Thoracic aorta (tissue), 2 donors: Measurements from ENCODE around the gene ZNFX1. TPM values are rescaled to one million over a fixed set of nuclear protein-coding genes. Genes with fewer than 3 reads are reported as not detected.

Source experiments
- ATAC-seq: fragments of 150-250 bp; one replicate; pipeline ENCODE4 v1.8.0; 2017; ENCODE audit warnings: low read depth; ENCODE audit not compliant: insufficient number of reproducible peaks, low FRiP score
- DNase-seq: peaks from one replicate; pipeline ENCODE4 v3.0.0-alpha.2; 2020; ENCODE audit warnings: low spot score
- H3K27ac ChIP-seq, 2 donors: fragments of 200-600 bp; sonication (generic); 1 replicate in 1 of 2; 2 replicates in 1 of 2; pipeline ENCODE4 v1.5.1; 2016; ENCODE audit warnings: mild to moderate bottlenecking in 2 of 2, moderate library complexity in 2 of 2
- H3K27me3 ChIP-seq: fragments of 200-600 bp; sonication (generic); replicated peaks from 2 replicates; pipeline ENCODE4 v1.6.0; 2016; ENCODE audit warnings: mild to moderate bottlenecking; ENCODE audit not compliant: insufficient read depth
- H3K36me3 ChIP-seq: fragments of 200-600 bp; sonication (generic); one replicate; pipeline ENCODE4 v1.5.1; 2016
- H3K4me1 ChIP-seq, 2 donors: fragments of 200-600 bp; sonication (generic); 1 replicate in 1 of 2; 2 replicates in 1 of 2; pipeline versions ENCODE4 v1.5.1 to v1.6.0; 2016; ENCODE audit warnings: low read depth in 2 of 2, mild to moderate bottlenecking in 1 of 2; ENCODE audit not compliant: control insufficient read depth in 1 of 2
- H3K4me3 ChIP-seq: fragments of 200-600 bp; sonication (generic); 2 replicates; pipeline ENCODE4 v1.5.1; 2016; ENCODE audit warnings: mild to moderate bottlenecking
- H3K9me3 ChIP-seq: fragments of 200-600 bp; sonication (generic); 2 replicates; pipeline ENCODE4 v1.5.1; 2016
- CTCF ChIP-seq: fragments of 200-600 bp; sonication (generic); IDR thresholded peaks from one replicate; pipeline ENCODE4 v1.5.1; 2019; ENCODE audit warnings: antibody characterized with exemption
- total RNA-seq, 2 donors: library from RNA; depleted of rRNA; stranded (reverse); fragments of >200 nt; gene quantifications; one replicate each; pipeline versions ENCODE4 v1.1.0 to v1.2.3, GENCODE V29; 2016

The ZNFX1 gene
- total RNA-seq, 2 donors from 2014 or later = 65.3 to 74.7 TPM

- peaks cover 0 to 15% of the 10 kb centered on the region in 2 donors for H3K4me1 ChIP-seq
- no peak overlapping the region for H3K4me3 ChIP-seq
- H3K9me3 ChIP-seq = peaks cover 15% of the 10 kb centered on the region
- H3K27me3 ChIP-seq = no peaks in the 10 kb centered on the region
- DNase-seq (no peak), ATAC-seq (no peak)
- H3K27ac ChIP-seq = no peak overlapping the region
- no peak for TF ChIP-seq CTCF
- H3K36me3 ChIP-seq = peaks cover 77% of the 10 kb centered on the region
Observed at GRCh38 chr20:49287555-49288249, 9.8 kb upstream of the ZNFX1 start.

GRCh38 chr20:49286689-49287551, 9.1 kb upstream of the ZNFX1 start:
- Histone ChIP-seq H3K4me3 (no peak overlapping the region), H3K9me3 (peaks cover 15% of the 10 kb centered on the region), H3K27me3 (no peaks in the 10 kb centered on the region), H3K27ac (no peak overlapping the region), H3K4me1 (peaks cover 0 to 22% of the 10 kb centered on the region in 2 donors), H3K36me3 (peaks cover 80% of the 10 kb centered on the region)
- TF ChIP-seq CTCF = no peak
- DNase-seq (no peak), ATAC-seq (no peak)

- H3K27ac ChIP-seq = no peak overlapping the region
- peaks cover 19% of the 10 kb centered on the region for H3K9me3 ChIP-seq
- DNase-seq = no peak
- no peaks in the 10 kb centered on the region for H3K27me3 ChIP-seq
- TF ChIP-seq CTCF = no peak
- peaks cover under 1 to 24% of the 10 kb centered on the region in 2 donors for H3K4me1 ChIP-seq
- H3K36me3 ChIP-seq = peaks cover 80% of the 10 kb centered on the region
- H3K4me3 ChIP-seq = no peak overlapping the region
- no peak for ATAC-seq
Observed at GRCh38 chr20:49285813-49286494, 8.1 kb upstream of the ZNFX1 start.

- Histone ChIP-seq H3K36me3 (peaks cover 81% of the 10 kb centered on the region), H3K9me3 (peaks cover 25% of the 10 kb centered on the region), H3K27ac (no peak overlapping the region), H3K4me1 (peaks cover 7 to 31% of the 10 kb centered on the region in 2 donors), H3K4me3 (no peak overlapping the region), H3K27me3 (no peaks in the 10 kb centered on the region)
- DNase-seq (no peak), ATAC-seq (no peak)
- no peak for TF ChIP-seq CTCF
Observed at GRCh38 chr20:49285233-49285668, 7.4 kb upstream of the ZNFX1 start.

- Histone ChIP-seq H3K9me3 (peaks cover 25% of the 10 kb centered on the region), H3K36me3 (peaks cover 78% of the 10 kb centered on the region), H3K27me3 (no peaks in the 10 kb centered on the region), H3K4me3 (no peak overlapping the region), H3K27ac (no peak overlapping the region), H3K4me1 (peaks cover 11 to 35% of the 10 kb centered on the region in 2 donors)
- TF ChIP-seq CTCF = no peak
- ATAC-seq (no peak), DNase-seq (no peak)
Observed at GRCh38 chr20:49284818-49285217, 7.0 kb upstream of the ZNFX1 start.
